Retina (tissue), 1 donor: ENCODE measurements around the gene ERGIC1.

Experiments
- DNase-seq: peaks from one replicate; pipeline ENCODE4 v3.0.0-alpha.2; 2016

Gene ERGIC1

GRCh38 chr5:172904643-172905345 lies 70.7 kb downstream of the ERGIC1 start:
- DNase-seq = no peak

- no peak for DNase-seq
These were observed 71.5 kb downstream of the ERGIC1 start for GRCh38 chr5:172905346-172906140.

- no peak for DNase-seq
These were observed 72.4 kb downstream of the ERGIC1 start for GRCh38 chr5:172906436-172906835.

GRCh38 chr5:172906888-172907287 lies 72.8 kb downstream of the ERGIC1 start:
- no peak for DNase-seq

- no peak for DNase-seq
These were observed 73.6 kb downstream of the ERGIC1 start for GRCh38 chr5:172907657-172908056.

GRCh38 chr5:172908662-172909061 lies 74.6 kb downstream of the ERGIC1 start:
- no peak for DNase-seq

- DNase-seq = no peak
These were observed 76.0 kb downstream of the ERGIC1 start for GRCh38 chr5:172909931-172910502.

- DNase-seq = no peak
These were observed 77.0 kb downstream of the ERGIC1 start for GRCh38 chr5:172910828-172911627.

- no peak for DNase-seq
These were observed 77.5 kb downstream of the ERGIC1 start for GRCh38 chr5:172911628-172911880.

- no peak for DNase-seq
These were observed 77.9 kb downstream of the ERGIC1 start for GRCh38 chr5:172911976-172912375.

GRCh38 chr5:172913117-172913850 lies 79.2 kb downstream of the ERGIC1 start:
- no peak for DNase-seq

- no peak for DNase-seq
These were observed 81.5 kb downstream of the ERGIC1 start for GRCh38 chr5:172915514-172915913.

GRCh38 chr5:172918421-172919371 lies 84.6 kb downstream of the ERGIC1 start:
- no peak for DNase-seq

- DNase-seq = no peak
These were observed 85.7 kb downstream of the ERGIC1 start for GRCh38 chr5:172919525-172920446.

- no peak for DNase-seq
These were observed 86.4 kb downstream of the ERGIC1 start for GRCh38 chr5:172920447-172920849.

- no peak for DNase-seq
These were observed 86.9 kb downstream of the ERGIC1 start for GRCh38 chr5:172920995-172921394.

- no peak for DNase-seq
These were observed 87.9 kb downstream of the ERGIC1 start for GRCh38 chr5:172921906-172922305.

GRCh38 chr5:172923539-172923938 lies 89.5 kb downstream of the ERGIC1 start:
- no peak for DNase-seq

- no peak for DNase-seq
These were observed 91.4 kb downstream of the ERGIC1 start for GRCh38 chr5:172925336-172925948.

- DNase-seq = no peak
These were observed 92.0 kb downstream of the ERGIC1 start for GRCh38 chr5:172926008-172926523.
